Hematopoietic multipotent progenitor cell (in vitro differentiated cells): ENCODE data around the gene SLC25A47. TPM values are rescaled to one million over a fixed set of nuclear protein-coding genes. Genes with fewer than 3 reads are reported as not detected.
A peak's percentile ranks its signal among the peaks of the same experiment; 100 is the strongest.
"Not testable (repeated sequence)": the region's sequence is repeated elsewhere in the genome, so short reads cannot be mapped to it uniquely, and the experiment has no call there.

Experiments used
- DNase-seq, 3 donors: peaks; one replicate each; pipeline ENCODE4 v3.0.0-alpha.2; 2011 to 2015; ENCODE audit warnings: low read depth in 2 of 3, low spot score in 2 of 3
- total RNA-seq: library from RNA; depleted of rRNA; stranded (reverse); fragments of >200 nt; gene quantifications from one replicate; pipeline ENCODE4 v1.2.3, GENCODE V29; 2012

Gene SLC25A47
- total RNA-seq, 1 donor, result not detected

GRCh38 chr14:100303179-100303578 is 20.0 kb upstream of the SLC25A47 start:
- DNase-seq, result peak in 1 of 3 donors; percentile 32

GRCh38 chr14:100303925-100304324 is 19.2 kb upstream of the SLC25A47 start:
- DNase-seq, result no peak

- DNase-seq, result peak in 2 of 3 donors; percentile 36 to 39
Measured at GRCh38 chr14:100304825-100305323, 18.3 kb upstream of the SLC25A47 start.

- DNase-seq, result peak in 2 of 3 donors; percentile 68 to 87
Measured at GRCh38 chr14:100305324-100306100, 17.6 kb upstream of the SLC25A47 start.

GRCh38 chr14:100306101-100306997 is 16.8 kb upstream of the SLC25A47 start, which contains the start of gene SLC25A29:
Gene SLC25A29 (minus strand): TSS chr14:100306444. CDS start chr14:100306232, 212 bp downstream.
- peak; percentile 25 to 90 (median 82) for DNase-seq

- peak in 1 of 3 donors; percentile 30 for DNase-seq
Measured at GRCh38 chr14:100306998-100307765, 16.0 kb upstream of the SLC25A47 start.

GRCh38 chr14:100307766-100308426 is 15.2 kb upstream of the SLC25A47 start:
- no peak for DNase-seq

GRCh38 chr14:100308427-100308792 is 14.7 kb upstream of the SLC25A47 start:
- not testable (repeated sequence) for DNase-seq

GRCh38 chr14:100309028-100309737 is 14.0 kb upstream of the SLC25A47 start:
- DNase-seq, result no peak

GRCh38 chr14:100312110-100312876 is 10.8 kb upstream of the SLC25A47 start:
- peak in 2 of 3 donors; percentile 48 to 59 for DNase-seq

GRCh38 chr14:100312877-100313400 is 10.2 kb upstream of the SLC25A47 start:
- no peak for DNase-seq

- DNase-seq, result no peak
Measured at GRCh38 chr14:100313464-100314230, 9.5 kb upstream of the SLC25A47 start.

GRCh38 chr14:100314724-100315123 is 8.4 kb upstream of the SLC25A47 start:
- no peak for DNase-seq

GRCh38 chr14:100317389-100317788 is 5.8 kb upstream of the SLC25A47 start:
- no peak for DNase-seq

GRCh38 chr14:100317912-100318808 is 5.0 kb upstream of the SLC25A47 start:
- peak; percentile 22 to 80 (median 74) for DNase-seq

GRCh38 chr14:100320157-100320856 is 2.8 kb upstream of the SLC25A47 start:
- no peak for DNase-seq
